GM19372 (cell line): Measurements from ENCODE around the gene KIF17.
"Not testable (repeated sequence)": the region's sequence is repeated elsewhere in the genome, so short reads cannot be mapped to it uniquely, and the experiment has no call there.

Experiments
- ATAC-seq: cut with Tn5 transposase; IDR thresholded peaks from one replicate; pipeline ENCODE4 v1.9.1; 2021; ENCODE audit warnings: mild to moderate bottlenecking, low read depth, moderate library complexity; ENCODE audit not compliant: unreplicated experiment

The KIF17 gene

DNA sequence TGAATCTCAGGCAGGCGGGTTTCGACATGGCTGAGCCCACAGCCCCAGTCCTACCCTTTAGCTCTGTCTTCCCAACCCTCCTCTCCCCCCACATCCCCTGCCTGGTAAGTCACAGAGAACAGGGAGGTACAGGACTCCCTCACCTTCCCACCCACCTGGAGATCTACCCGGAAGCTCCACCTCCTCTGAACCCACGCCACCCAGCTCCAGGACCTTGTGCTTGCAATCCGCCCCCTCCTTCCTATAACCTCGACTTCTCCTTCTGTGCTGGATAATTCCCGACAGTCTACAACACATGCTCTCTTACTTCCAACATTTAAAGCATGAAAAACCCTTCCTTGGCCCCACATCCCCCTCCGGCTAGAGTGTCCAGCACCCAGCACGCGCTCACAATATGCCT is 22.3 kb downstream of the KIF17 start:
- no peak for ATAC-seq

DNA sequence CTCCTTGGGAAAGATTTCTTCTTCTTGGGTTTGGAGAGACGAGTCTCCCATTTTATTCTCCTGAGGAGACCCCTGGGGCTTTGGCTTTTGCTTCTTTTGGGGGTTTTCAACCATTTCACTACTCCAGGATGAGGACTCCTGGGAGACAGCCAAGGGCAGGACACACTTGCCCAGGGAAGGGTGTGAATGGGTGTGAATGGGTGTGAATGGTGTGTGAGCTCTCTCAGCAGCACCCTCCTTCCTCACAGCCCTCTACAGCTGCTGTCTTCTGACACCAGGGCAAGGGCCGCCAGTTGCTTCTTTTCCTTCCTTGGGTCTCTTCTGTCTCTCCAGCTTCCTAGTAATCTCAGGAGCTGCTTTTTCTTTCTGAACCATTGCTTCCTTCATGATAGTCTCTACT is 24.2 kb downstream of the KIF17 start:
- no peak for ATAC-seq

DNA sequence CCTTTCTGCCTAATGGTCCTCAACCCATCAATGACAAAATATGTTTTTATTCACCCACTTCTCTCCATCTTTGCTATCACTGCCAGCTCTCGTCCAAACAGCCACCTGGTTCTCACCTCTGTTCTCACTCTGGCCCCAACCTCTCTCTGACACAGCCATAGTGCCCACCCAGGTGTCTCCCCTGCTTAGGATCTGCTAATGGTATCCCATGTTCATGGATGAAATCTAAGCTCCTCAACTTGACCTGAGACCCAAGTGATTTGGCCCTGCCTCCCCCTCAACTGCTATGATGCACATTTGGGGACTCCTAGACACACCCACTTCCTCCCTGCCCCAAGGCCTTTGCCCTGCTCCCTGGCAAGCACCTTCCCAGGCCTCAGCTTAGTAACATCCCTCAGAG is 25.9 kb downstream of the KIF17 start:
- no peak for ATAC-seq

DNA sequence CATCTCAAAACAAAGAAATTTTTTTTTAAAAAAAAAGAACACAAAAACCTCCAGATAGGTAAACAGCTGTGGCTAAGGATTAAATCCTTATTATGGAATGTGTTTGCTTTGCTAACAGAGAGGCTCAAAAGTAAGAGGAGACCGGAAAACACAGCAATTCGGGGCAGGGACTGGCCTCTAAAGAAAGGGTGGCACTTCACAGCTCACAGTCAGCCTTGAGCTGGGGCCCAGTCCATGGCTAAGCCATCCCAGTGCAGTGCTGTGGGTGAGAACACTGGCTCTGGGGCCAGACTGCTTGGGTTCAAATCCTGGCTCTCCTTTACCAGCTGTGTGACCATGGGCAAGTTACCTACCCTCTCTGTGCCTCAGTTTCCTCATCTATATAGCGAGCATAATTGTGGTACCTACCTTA is 28.2 kb downstream of the KIF17 start:
- ATAC-seq = no peak

DNA sequence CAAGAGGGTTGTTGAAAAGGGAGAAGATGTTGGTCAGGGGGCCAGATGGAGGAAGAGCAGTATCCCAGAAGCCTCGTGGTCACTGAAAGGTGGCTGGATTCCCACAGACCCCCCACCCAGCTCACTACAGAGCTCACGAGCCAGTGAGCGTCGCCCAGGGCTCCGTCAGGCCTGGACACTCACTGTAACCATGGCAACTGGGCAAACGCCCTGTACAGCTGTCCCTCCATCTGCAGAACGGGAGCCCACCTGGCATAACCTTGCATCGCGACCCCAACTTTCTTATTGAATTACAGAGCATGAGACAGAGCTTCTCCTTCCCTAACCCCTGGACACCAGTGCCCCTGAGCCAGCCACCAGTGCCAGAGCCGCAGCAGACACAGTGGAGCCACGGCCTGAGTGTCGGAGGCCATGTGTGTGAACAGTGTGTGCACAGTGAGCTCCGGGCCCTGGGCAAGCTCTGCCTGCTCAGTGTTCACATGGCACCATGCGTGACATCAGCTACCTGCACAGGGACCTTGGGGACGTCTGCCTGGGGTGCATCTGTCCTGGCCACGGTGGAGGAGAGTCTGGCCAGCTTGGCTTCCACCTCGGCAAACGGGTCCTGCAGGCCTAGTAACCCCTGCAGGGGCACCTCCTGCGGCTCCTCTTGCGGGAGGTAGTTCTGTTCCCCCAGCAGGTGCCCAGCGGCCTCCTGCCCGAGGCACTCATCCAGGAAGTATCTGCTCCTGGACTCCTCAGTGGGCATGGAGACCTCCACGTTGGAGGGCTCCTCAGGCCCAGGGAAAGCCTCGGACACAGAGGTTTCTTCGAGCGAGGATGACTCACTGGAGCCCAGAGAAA is 30.7 kb downstream of the KIF17 start:
- no peak for ATAC-seq

DNA sequence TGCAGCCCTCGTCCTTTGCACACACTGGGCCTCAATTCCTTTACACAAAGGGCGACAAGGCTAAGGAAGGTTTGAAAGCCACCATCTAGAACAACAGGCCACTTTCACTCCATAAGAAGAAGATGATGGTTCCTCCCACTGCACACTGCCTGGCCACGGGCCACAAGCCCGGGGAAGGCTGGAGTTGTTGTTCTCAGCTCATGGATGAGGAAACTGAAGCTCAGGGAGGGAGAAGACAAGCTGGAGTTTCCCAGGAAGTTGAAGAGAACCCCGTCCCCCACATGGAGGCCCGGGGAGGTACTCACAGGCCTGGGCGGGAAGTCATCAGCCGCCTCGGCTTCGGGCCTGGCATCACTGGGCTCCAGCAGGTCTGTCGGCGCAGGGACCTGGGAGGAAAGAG is 32.1 kb downstream of the KIF17 start:
- no peak for ATAC-seq

DNA sequence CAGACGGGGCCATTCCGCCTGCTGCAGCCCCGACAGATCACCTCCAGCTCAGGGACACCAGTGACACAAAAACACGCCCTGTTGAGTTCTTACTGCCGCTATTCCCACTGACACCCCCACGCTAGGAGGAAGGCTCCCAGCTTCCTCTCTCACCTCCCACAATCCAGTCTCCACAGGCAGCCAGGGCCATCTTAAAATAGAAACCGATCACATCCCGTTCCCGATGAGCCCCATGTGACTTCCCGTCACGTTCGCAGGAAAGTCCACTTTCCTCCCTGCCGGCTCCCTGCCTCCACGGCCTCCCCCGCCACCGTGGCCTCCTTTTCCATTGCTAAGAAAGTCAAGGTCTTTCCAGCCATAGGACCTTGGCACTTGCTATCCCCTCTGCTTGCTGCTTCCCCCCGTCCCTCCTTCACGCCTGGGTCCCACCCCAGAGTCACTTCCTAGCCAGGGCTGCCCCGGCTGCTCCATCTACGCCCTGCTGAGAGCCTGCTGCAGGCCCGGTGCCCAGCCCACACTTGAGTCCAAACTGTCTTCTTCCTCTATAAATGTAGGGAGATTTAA is 32.6 kb downstream of the KIF17 start:
- ATAC-seq = no peak

DNA sequence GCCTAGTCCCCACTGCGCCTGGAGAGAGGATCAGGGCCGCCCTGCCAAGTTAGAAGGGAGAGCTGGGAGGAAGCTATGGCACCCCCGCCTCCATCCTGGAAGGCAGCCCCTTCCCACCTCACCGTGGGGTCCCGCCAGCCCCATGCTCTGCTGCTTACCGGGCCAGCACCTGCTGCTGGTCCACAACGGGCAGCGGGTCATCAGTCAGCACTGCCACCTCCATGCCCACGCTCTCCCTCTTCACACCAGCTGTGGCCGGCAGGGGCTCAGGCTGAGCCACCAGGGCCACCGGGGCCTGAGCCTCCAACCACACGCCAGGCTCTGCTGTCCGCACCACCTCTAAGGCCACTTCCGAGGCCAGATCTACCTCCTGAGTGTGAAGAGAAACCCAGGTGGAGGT is 33.2 kb downstream of the KIF17 start:
- no peak for ATAC-seq

DNA sequence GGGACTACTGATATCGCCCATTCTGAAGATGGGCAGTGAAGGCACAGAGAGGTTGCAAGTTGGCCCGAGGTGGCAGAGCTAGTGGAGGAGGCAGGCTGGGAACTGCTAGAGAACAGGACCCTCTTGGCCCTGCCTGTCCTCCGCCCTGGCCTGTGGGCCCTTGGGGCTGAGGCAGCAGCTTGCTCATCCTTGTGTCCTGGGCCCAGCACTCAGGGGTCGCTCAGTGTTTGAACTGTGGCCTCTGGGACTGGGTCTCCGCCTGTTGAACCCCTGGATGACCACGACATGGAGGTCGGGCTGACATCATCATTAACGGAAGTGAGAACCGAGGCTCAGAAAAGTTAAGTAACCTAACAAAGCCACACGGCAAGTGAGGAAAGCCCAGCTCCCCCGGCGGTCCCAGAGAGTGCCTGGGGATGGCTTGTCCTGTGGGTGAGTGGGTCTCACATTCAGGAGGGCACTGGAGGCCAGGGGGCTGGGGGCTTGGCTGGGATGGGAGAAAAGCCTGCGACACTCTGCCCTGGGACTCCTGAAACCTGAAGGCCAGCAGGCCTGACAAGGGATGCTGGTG is 33.7 kb downstream of the KIF17 start:
- ATAC-seq = no peak

DNA sequence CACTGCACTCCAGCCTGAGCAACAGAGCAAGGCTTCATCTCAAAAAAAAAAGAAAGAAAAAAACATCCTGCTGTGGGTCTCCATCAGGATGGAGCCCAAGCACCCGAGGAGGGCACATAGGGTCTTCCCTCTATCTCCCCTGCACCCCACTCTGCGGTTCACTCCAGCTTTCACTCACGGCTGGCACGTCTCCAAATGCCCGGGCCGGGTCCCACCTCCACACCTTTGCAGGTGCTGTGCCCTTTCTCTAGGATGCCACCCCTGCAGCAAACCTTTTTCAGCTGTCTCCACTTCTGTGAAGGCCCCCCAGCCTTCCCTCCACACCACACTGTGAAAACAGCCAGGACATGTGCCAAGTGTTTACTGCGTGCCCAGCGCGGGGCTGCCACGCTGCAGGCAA is 34.2 kb downstream of the KIF17 start:
- no peak for ATAC-seq

DNA sequence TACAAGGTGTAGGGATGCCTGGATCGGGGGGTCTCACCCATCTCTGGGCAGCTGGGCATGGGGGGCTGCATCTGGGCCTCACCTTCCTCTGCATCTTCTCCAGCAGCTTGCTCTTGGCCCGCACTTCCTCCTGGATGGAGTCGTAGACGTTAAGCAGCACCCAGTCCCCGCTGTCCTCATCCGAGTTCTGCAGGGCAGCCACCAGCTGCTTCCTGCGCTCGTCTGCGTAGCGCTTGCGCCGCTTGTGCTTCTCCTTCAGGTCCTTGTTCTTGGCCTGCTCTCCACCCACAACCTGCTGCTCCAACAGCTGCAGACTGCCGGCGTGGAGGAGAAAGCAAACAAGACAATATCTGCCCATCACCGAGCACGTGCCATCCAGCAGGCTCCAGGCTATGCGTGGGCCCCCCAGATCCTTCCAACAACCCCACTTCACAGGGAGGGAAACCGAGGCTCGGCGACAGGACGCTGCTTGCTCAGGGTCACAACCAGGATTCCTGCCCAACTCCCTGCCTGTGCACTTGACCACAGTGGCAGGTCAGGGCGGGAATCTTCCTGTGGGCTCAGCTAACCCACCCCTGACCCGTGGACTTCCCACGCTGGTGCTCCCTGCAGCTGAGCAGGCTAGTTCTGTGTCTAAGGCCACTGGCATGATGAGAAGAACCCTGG is 35.1 kb downstream of the KIF17 start:
- no peak for ATAC-seq

DNA sequence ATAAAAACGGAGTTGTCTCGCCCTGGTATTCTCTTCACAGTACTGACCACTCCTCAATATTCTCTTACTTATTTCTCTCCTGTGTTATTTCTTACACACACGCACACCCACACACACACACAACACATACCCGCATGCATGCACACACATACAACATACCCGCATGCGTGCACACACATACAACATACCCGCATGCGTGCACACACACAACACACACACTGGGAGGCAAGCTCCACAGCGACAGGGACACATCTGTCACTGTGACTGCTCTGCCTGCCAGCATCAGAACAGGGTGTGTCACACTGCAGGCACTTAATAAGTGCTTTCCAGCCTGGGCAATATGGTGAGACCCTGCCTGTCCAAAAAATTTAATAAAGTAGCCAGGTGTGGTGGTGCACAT is 35.8 kb downstream of the KIF17 start:
- no peak for ATAC-seq

DNA sequence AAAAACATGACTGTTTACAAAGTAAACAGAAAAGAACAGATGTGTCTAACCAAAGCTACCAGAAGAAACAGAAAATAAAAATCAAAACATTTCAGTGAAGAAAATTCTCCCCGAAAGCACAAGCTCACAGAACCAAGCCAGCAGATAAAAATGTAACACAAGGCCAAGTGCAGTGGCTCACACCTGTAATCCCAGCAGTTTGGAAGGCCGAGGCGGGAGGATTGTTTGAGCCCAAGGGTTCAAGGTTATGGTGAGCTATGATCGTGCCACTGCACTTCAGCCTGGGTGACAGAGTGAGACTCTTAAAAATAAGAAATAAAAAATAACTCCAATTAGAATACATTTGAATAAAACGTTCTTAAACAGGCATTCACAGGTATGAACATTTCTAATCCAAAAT is 37.5 kb downstream of the KIF17 start:
- ATAC-seq = no peak

DNA sequence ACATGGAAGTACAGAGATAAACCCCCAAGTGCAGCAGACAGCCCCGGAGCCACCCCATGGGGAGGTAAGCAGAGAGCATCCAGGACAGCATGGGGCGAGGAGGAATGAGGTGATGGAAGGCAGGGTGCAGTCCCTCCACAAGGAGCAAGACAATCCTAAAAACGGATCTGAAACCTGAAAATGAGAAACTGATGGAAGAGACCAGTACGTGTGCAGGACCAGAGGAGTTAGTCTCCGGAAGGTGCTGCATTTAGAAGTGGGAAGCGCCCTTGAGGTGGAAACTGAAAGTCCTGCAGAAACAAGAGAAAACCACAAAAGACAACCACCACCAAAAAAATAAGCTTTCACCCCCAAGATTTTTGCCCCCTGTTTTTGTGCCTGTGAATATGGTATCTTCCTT is 39.2 kb downstream of the KIF17 start:
- no peak for ATAC-seq

DNA sequence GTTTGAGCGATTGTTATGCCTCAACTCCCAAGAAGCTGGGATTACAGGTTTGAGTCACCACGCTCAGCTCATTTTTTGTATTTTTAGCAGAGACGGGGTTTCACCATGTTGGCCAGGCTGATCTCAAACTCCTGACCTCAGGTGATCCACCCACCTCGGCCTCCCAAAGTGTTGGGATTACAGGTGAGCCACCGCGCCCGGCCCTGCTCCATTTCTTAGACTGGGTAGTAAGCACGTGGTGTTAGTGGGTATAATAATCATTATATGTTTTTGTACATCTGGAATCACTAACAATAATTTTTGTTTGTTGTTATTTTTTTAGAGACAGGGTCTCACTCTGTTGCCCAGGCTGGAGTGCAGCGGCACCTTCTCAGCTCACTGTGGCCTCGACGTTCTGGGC is 44.2 kb downstream of the KIF17 start:
- ATAC-seq = not testable (repeated sequence)

DNA sequence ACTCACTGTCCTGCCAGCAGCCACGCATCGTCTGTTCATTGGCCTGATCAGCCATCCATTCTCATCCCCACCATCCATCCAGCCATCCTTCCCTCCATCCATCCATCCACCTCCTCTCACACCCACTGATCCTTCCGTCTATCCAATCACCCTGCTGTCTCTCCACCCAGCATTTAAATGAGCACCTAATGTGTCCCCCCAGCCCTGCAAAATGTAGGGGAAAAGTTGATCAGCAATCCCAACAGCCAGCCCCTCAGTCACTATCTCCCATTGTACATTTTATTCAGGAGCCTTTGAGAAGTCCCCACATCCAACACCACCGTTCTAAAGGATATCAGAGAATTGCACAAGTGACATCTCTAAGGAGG is 45.6 kb downstream of the KIF17 start:
- ATAC-seq = no peak

DNA sequence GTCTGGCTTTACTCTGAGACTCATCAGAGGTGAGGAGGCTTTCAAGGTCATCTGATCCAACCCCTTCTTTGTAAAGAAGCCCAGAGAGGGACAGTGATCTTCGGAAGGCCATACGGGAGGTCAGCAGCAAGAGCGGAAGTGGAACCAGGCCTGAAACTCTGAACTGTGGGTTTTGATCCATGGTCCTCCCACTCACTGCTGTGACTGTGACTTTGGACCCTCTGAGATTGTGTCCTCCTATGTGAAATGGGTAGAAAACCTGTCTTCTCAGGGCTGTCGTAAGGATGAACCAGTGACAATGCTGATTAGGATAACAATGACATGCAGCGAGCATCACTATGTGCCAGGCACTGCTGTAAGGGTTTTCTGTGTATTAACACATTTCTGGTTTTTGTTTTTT is 46.9 kb downstream of the KIF17 start:
- no peak for ATAC-seq

DNA sequence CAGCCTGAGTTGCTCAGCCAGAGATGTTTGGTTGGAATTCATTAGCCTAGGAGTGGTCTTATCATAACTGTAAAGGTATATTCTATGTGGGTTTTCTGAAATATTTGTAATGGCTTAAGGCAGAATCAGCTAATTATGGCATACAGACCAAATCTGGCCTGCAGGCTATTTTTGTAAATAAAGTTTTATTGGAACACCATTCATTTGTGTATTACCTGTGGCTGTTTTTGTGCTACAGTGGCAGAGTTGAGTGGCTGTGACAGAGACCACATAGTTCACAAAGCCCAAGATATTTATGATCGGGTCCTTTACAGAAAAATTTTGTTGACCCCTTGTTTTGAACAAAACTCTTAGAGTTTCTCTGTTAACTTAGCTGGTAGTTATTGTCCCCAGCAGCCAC is 49.2 kb downstream of the KIF17 start:
- no peak for ATAC-seq

DNA sequence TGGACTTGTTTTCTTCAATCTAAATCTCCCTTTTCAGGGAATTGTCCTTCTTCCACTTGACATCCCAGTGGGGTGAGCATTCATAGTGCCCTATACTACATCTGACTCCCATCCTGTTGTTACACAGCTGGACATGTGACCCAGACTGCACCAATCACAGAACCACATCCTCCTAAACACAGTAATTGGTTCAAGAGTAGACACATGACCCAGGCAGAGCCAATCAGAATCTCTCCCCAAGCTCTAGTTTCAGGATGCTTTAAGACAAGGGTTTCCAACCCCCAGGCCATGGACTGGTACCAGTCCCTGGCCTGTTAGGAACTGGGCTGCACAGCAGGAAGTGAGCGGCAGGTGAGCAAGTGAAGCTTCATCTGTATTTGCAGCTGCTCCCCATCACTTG is 51.0 kb downstream of the KIF17 start:
- ATAC-seq = no peak

DNA sequence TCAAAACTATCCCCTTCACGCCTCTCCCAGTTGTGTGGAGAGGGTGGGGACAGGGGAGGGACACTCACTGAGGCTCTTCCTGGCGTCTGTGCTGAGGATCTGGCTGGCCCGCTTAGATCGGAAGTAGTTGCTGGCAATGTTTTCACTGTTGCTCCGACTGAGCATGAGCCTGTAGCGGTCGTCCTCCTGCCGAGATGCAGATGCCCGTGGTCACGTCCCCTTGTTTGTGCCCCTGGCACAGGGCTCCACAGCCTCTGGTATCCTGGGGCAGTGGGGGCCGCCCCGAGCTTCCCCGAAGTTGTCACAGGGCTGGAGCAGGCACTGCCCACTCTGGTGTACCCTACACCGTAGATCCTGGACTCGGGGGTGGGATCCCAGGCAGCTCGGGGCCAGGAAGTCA is 51.7 kb downstream of the KIF17 start:
- no peak for ATAC-seq

DNA sequence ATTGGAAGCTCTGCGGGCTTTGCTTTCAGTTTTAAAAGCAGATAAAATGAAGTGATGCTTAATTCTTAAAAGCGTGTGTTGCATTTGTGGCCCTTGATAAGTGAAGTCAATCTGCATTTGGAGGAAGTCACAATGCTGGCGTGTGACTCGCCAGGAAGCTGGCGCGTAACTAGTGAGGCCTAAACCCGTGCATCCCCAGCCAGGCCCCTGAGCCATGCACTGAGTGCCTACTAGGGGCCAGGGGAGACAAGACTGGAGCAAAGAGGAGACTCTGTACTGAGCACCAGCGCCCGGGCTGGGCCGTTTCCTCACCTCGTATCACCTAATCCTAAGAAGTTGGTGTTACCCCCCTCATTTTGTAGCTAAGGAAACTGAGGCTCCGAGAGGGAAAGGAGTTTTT is 52.1 kb downstream of the KIF17 start:
- no peak for ATAC-seq
